ENCODE data around the gene GTF2A1L.

GTF2A1L gene

GRCh38 chr2:48617618-48618017 is at the start of gene GTF2A1L:
Gene GTF2A1L, plus strand, starts transcription at chr2:48617856. Its CDS starts 19 bp downstream, at chr2:48617875.
- H3K4me3 ChIP-seq (ENCODE audit: low read depth in 1 of 2, low read length in 2 of 2), result no peak within 1 kb of the TSS
- no peak within 1 kb of the TSS for H3K9ac ChIP-seq (ENCODE audit: low read length)
- H3K4me1 ChIP-seq (ENCODE audit: insufficient read depth, low read length), result peaks cover 7% of the 10 kb centered on the region
- no peak within 1 kb of the TSS for H3K27ac ChIP-seq (ENCODE audit: low read depth, low read length)
- H3K9me3 ChIP-seq (ENCODE audit: low read length), result no peaks in the 10 kb centered on the region
- H3K27me3 ChIP-seq (ENCODE audit: control insufficient read depth in 1 of 2, insufficient read depth in 2 of 2, low read length in 2 of 2), result no peaks in the 10 kb centered on the region
- H3K36me3 ChIP-seq (ENCODE audit: insufficient read depth, low read length), result no peaks in the 10 kb centered on the region

- peaks cover 35% of the 10 kb centered on the region for H3K4me1 ChIP-seq (ENCODE audit: insufficient read depth, low read length)
- no peaks in the 10 kb centered on the region for H3K27me3 ChIP-seq (ENCODE audit: control insufficient read depth in 1 of 2, insufficient read depth in 2 of 2, low read length in 2 of 2)
- no peak overlapping the region for H3K9ac ChIP-seq (ENCODE audit: low read length)
- H3K4me3 ChIP-seq (ENCODE audit: low read depth in 1 of 2, low read length in 2 of 2), result no peak overlapping the region
- no peak overlapping the region for H3K27ac ChIP-seq (ENCODE audit: low read depth, low read length)
- H3K9me3 ChIP-seq (ENCODE audit: low read length), result no peaks in the 10 kb centered on the region
- H3K36me3 ChIP-seq (ENCODE audit: insufficient read depth, low read length), result peaks cover 5% of the 10 kb centered on the region
Measured at GRCh38 chr2:48568547-48568946, 49.1 kb upstream of the GTF2A1L start.

- Histone ChIP-seq H3K9ac (ENCODE audit: low read length) (no peak overlapping the region), H3K36me3 (ENCODE audit: insufficient read depth, low read length) (peaks cover 5% of the 10 kb centered on the region), H3K27me3 (ENCODE audit: control insufficient read depth in 1 of 2, insufficient read depth in 2 of 2, low read length in 2 of 2) (no peaks in the 10 kb centered on the region), H3K4me3 (ENCODE audit: low read depth in 1 of 2, low read length in 2 of 2) (no peak overlapping the region), H3K9me3 (ENCODE audit: low read length) (no peaks in the 10 kb centered on the region), H3K27ac (ENCODE audit: low read depth, low read length) (no peak overlapping the region), H3K4me1 (ENCODE audit: insufficient read depth, low read length) (peaks cover 35% of the 10 kb centered on the region)
Measured at GRCh38 chr2:48569433-48569832, 48.2 kb upstream of the GTF2A1L start.

- H3K9ac ChIP-seq (ENCODE audit: low read length), result no peak overlapping the region
- H3K4me1 ChIP-seq (ENCODE audit: insufficient read depth, low read length), result peaks cover 22% of the 10 kb centered on the region
Measured at GRCh38 chr2:48572816-48573215, 44.8 kb upstream of the GTF2A1L start.

GRCh38 chr2:48574353-48575287 is 43.0 kb upstream of the GTF2A1L start:
- Histone ChIP-seq H3K9ac (ENCODE audit: low read length) (no peak overlapping the region), H3K9me3 (ENCODE audit: low read length) (no peaks in the 10 kb centered on the region), H3K27ac (ENCODE audit: low read depth, low read length) (no peak overlapping the region), H3K4me3 (ENCODE audit: low read depth in 1 of 2, low read length in 2 of 2) (no peak overlapping the region), H3K4me1 (ENCODE audit: insufficient read depth, low read length) (peaks cover 13% of the 10 kb centered on the region), H3K36me3 (ENCODE audit: insufficient read depth, low read length) (no peaks in the 10 kb centered on the region), H3K27me3 (ENCODE audit: control insufficient read depth in 1 of 2, insufficient read depth in 2 of 2, low read length in 2 of 2) (no peaks in the 10 kb centered on the region)

More at GRCh38 chr2:48572816-48573215, 44.8 kb upstream of the GTF2A1L start:
- Histone ChIP-seq H3K4me3 (ENCODE audit: low read depth in 1 of 2, low read length in 2 of 2) (no peak overlapping the region), H3K36me3 (ENCODE audit: insufficient read depth, low read length) (no peaks in the 10 kb centered on the region), H3K27ac (ENCODE audit: low read depth, low read length) (no peak overlapping the region), H3K9me3 (ENCODE audit: low read length) (no peaks in the 10 kb centered on the region), H3K27me3 (ENCODE audit: control insufficient read depth in 1 of 2, insufficient read depth in 2 of 2, low read length in 2 of 2) (no peaks in the 10 kb centered on the region)

GRCh38 chr2:48578313-48578712 is 39.3 kb upstream of the GTF2A1L start:
- no peaks in the 10 kb centered on the region for H3K27me3 ChIP-seq (ENCODE audit: control insufficient read depth in 1 of 2, insufficient read depth in 2 of 2, low read length in 2 of 2)
- H3K27ac ChIP-seq (ENCODE audit: low read depth, low read length), result no peak overlapping the region
- no peaks in the 10 kb centered on the region for H3K9me3 ChIP-seq (ENCODE audit: low read length)

GRCh38 chr2:48583961-48584360 is 33.7 kb upstream of the GTF2A1L start:
- H3K4me1 ChIP-seq (ENCODE audit: insufficient read depth, low read length), result peaks cover 18% of the 10 kb centered on the region

More at GRCh38 chr2:48578313-48578712, 39.3 kb upstream of the GTF2A1L start:
- H3K9ac ChIP-seq (ENCODE audit: low read length), result no peak overlapping the region
- no peak overlapping the region for H3K4me3 ChIP-seq (ENCODE audit: low read depth in 1 of 2, low read length in 2 of 2)
- peaks cover 8% of the 10 kb centered on the region for H3K4me1 ChIP-seq (ENCODE audit: insufficient read depth, low read length)
- peaks cover 18% of the 10 kb centered on the region for H3K36me3 ChIP-seq (ENCODE audit: insufficient read depth, low read length)

GRCh38 chr2:48584551-48584950 is 33.1 kb upstream of the GTF2A1L start:
- no peaks in the 10 kb centered on the region for H3K27me3 ChIP-seq (ENCODE audit: control insufficient read depth in 1 of 2, insufficient read depth in 2 of 2, low read length in 2 of 2)
- H3K4me1 ChIP-seq (ENCODE audit: insufficient read depth, low read length), result peaks cover 24% of the 10 kb centered on the region
- H3K36me3 ChIP-seq (ENCODE audit: insufficient read depth, low read length), result peaks cover 18% of the 10 kb centered on the region
- H3K4me3 ChIP-seq (ENCODE audit: low read depth in 1 of 2, low read length in 2 of 2), result no peak overlapping the region
- no peak overlapping the region for H3K27ac ChIP-seq (ENCODE audit: low read depth, low read length)
- no peak overlapping the region for H3K9ac ChIP-seq (ENCODE audit: low read length)
- H3K9me3 ChIP-seq (ENCODE audit: low read length), result no peaks in the 10 kb centered on the region

More at GRCh38 chr2:48583961-48584360, 33.7 kb upstream of the GTF2A1L start:
- Histone ChIP-seq H3K9ac (ENCODE audit: low read length) (no peak overlapping the region), H3K27me3 (ENCODE audit: control insufficient read depth in 1 of 2, insufficient read depth in 2 of 2, low read length in 2 of 2) (no peaks in the 10 kb centered on the region), H3K36me3 (ENCODE audit: insufficient read depth, low read length) (peaks cover 18% of the 10 kb centered on the region), H3K9me3 (ENCODE audit: low read length) (no peaks in the 10 kb centered on the region), H3K4me3 (ENCODE audit: low read depth in 1 of 2, low read length in 2 of 2) (no peak overlapping the region), H3K27ac (ENCODE audit: low read depth, low read length) (no peak overlapping the region)

- Histone ChIP-seq H3K36me3 (ENCODE audit: insufficient read depth, low read length) (peaks cover 8% of the 10 kb centered on the region), H3K27ac (ENCODE audit: low read depth, low read length) (no peak overlapping the region), H3K4me1 (ENCODE audit: insufficient read depth, low read length) (peaks cover 16% of the 10 kb centered on the region)
Measured at GRCh38 chr2:48586433-48586832, 31.2 kb upstream of the GTF2A1L start.

GRCh38 chr2:48587560-48587959 is 30.1 kb upstream of the GTF2A1L start:
- Histone ChIP-seq H3K4me3 (ENCODE audit: low read depth in 1 of 2, low read length in 2 of 2) (no peak overlapping the region), H3K27me3 (ENCODE audit: control insufficient read depth in 1 of 2, insufficient read depth in 2 of 2, low read length in 2 of 2) (no peaks in the 10 kb centered on the region), H3K9me3 (ENCODE audit: low read length) (no peaks in the 10 kb centered on the region), H3K27ac (ENCODE audit: low read depth, low read length) (no peak overlapping the region), H3K4me1 (ENCODE audit: insufficient read depth, low read length) (peaks cover 16% of the 10 kb centered on the region), H3K9ac (ENCODE audit: low read length) (no peak overlapping the region), H3K36me3 (ENCODE audit: insufficient read depth, low read length) (peaks cover 5% of the 10 kb centered on the region)

More at GRCh38 chr2:48586433-48586832, 31.2 kb upstream of the GTF2A1L start:
- Histone ChIP-seq H3K9me3 (ENCODE audit: low read length) (no peaks in the 10 kb centered on the region), H3K9ac (ENCODE audit: low read length) (no peak overlapping the region), H3K4me3 (ENCODE audit: low read depth in 1 of 2, low read length in 2 of 2) (no peak overlapping the region), H3K27me3 (ENCODE audit: control insufficient read depth in 1 of 2, insufficient read depth in 2 of 2, low read length in 2 of 2) (no peaks in the 10 kb centered on the region)

GRCh38 chr2:48587961-48588360 is 29.7 kb upstream of the GTF2A1L start:
- Histone ChIP-seq H3K36me3 (ENCODE audit: insufficient read depth, low read length) (peaks cover 5% of the 10 kb centered on the region), H3K9me3 (ENCODE audit: low read length) (no peaks in the 10 kb centered on the region), H3K27me3 (ENCODE audit: control insufficient read depth in 1 of 2, insufficient read depth in 2 of 2, low read length in 2 of 2) (no peaks in the 10 kb centered on the region), H3K27ac (ENCODE audit: low read depth, low read length) (no peak overlapping the region), H3K9ac (ENCODE audit: low read length) (no peak overlapping the region), H3K4me1 (ENCODE audit: insufficient read depth, low read length) (peaks cover 16% of the 10 kb centered on the region), H3K4me3 (ENCODE audit: low read depth in 1 of 2, low read length in 2 of 2) (no peak overlapping the region)
